ENCODE data around the gene TRPV5.

Gene TRPV5

GRCh38 chr7:142887282-142888015 lies 46.1 kb downstream of the TRPV5 start:
- TF ChIP-seq CTCF (IDR thresholded peaks at IDR 0.05; ENCODE audit: extremely low read depth, missing control alignments), result no peak
- no peak for DNase-seq (ENCODE audit: low spot score)

- DNase-seq (ENCODE audit: low spot score), result no peak
- no peak for TF ChIP-seq CTCF (IDR thresholded peaks at IDR 0.05; ENCODE audit: extremely low read depth, missing control alignments)
These were observed 46.7 kb downstream of the TRPV5 start for GRCh38 chr7:142886866-142887265.

- DNase-seq (ENCODE audit: low spot score), result no peak
- no peak for TF ChIP-seq CTCF (IDR thresholded peaks at IDR 0.05; ENCODE audit: extremely low read depth, missing control alignments)
These were observed 48.0 kb downstream of the TRPV5 start, which contains the start of gene TRPV6 for GRCh38 chr7:142885311-142886230. TSS of gene TRPV6 (minus strand) at chr7:142885745.

- no peak for DNase-seq (ENCODE audit: low spot score)
- no peak for TF ChIP-seq CTCF (IDR thresholded peaks at IDR 0.05; ENCODE audit: extremely low read depth, missing control alignments)
These were observed 49.3 kb downstream of the TRPV5 start for GRCh38 chr7:142884286-142884640.

GRCh38 chr7:142883571-142884285 lies 49.8 kb downstream of the TRPV5 start:
- no peak for DNase-seq (ENCODE audit: low spot score)
- TF ChIP-seq CTCF (IDR thresholded peaks at IDR 0.05; ENCODE audit: extremely low read depth, missing control alignments), result no peak

- no peak for DNase-seq (ENCODE audit: low spot score)
- TF ChIP-seq CTCF (IDR thresholded peaks at IDR 0.05; ENCODE audit: extremely low read depth, missing control alignments), result no peak
These were observed 50.4 kb downstream of the TRPV5 start for GRCh38 chr7:142883145-142883544.

GRCh38 chr7:142882338-142882678 lies 51.2 kb downstream of the TRPV5 start:
- TF ChIP-seq CTCF (IDR thresholded peaks at IDR 0.05; ENCODE audit: extremely low read depth, missing control alignments), result no peak

More at GRCh38 chr7:142882338-142882678, 51.2 kb downstream of the TRPV5 start:
- DNase-seq (ENCODE audit: low spot score), result no peak

Data from GM20000 (cell line).